Femur (tissue), 1 donor: ENCODE data around the gene NAA35.
"Not testable (repeated sequence)": the region's sequence is repeated elsewhere in the genome, so short reads cannot be mapped to it uniquely, and the experiment has no call there.

Source experiments
- DNase-seq: peaks from one replicate; pipeline ENCODE4 v3.0.0-alpha.2; 2017

The NAA35 gene

DNA sequence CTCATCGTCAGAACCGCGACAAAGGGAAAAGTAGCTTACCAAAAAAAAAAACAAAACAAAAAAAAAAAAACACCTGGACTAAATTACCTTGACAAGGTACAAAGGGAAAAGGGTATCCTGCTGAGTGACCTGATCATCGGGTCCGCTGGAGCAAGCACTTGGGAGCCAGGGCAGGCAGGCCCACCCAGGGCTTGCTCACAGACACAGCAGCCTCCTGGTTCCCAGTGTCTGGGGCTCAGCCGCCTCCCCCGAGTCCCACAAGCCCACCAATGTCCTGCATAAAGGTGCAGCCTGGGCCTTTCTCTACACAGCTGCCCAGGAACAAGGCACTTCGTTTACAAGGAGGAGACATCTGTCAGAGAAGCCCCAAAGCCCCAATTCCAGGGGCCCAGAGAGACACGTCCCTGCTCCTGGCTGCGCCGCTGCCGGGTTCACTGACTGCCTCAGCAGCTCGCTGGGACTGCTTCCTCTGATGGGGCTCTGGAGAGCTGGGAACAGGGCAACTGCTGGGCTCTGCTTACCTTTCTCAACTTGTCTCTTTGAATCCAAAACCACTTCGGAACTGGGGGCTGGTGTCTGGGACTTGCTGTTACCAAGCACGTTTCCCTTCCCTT is 95.0 kb downstream of the NAA35 start:
- DNase-seq: no peak

DNA sequence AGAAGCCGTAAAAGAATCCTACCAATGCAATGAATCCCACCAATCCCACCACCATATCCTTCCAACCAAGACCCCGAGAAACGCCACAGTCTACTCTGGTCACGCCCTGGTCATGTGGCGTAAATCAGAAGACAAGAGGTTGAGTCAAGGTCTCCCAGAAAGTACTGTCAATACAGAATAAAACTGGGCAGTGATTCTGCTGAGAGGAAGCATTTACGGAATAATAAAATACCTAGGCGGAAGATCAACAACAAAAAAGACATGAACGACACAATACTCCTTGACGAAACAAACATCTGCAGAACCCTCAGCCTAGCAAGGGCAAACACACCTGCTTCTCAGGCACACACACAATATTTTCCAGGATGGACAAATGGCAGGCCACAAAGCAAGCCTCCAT is 95.6 kb downstream of the NAA35 start:
- no peak for DNase-seq

DNA sequence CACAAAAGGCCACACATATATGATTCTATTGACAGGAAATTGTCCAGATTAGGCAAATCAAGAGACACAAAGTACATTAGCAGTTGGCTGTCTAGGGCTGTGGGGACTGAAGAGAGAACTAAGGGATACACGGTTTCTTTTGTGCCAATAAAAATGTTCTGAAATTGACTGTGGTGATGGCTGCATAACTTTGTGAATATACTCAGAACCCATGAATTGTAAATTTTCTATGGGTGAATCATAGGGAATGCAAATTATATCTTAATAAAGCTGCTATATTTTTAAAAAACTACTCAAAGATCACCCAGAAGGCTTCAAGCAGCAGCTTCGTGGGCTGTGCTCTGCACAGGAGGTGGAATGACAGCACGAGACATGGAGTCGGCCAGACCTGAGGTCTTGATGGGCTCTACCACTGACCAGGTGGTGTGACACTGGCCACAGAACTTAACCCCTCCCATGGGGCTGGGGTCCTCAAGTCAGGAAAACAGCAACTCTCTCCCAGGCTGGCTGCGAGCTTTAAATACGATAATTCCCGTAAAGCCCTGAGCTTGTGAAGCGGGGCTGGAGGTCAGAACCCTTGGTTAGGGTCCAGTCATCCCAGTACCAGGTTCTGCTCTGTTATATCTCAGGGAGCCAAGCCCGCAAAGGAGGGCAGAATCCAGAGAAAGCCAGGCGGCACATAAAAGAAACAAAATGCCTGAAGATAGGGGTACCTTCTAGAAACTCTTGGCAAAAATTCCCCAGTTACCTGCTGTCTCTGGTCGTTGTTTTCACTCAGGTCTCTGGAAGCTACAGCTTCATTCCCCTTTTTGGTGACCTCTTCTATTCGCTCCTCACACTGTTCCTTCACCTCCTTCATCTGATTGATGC is 99.3 kb downstream of the NAA35 start:
- no peak for DNase-seq

DNA sequence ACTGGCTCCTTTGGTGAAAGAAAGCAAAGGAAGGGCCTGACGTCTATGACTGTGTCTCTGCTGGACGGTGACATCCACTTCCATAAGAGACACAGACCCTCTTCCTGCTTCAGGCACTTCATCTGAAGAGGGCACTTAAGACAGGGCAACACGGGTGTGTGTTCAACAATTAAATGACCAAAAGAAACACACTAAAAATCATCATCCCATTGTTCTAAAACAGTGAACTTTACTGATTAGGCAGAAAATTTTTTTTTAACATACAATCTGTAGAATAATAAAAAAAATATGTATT is 99.9 kb downstream of the NAA35 start:
- DNase-seq: no peak

DNA sequence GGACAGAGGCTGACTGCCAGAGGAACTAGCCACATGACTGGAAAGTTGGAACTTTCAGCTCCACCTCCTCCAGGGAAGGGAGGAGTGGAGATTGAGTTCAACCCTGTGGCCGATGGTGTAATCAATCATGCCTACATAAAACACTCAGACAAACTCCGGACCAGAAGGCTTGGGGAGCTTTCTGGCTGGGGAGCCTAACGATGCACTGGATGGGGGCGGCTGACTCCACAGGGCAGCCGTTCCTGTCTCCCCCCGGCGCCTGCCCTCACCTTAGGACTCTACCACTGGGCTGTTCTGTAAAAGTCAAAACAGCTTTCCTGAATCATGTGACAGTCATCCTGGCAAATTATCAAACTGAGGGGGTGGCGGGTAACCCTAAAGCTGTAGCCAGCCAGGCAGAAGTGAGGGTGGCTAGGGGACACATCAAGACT is 100.4 kb downstream of the NAA35 start:
- DNase-seq: no peak

DNA sequence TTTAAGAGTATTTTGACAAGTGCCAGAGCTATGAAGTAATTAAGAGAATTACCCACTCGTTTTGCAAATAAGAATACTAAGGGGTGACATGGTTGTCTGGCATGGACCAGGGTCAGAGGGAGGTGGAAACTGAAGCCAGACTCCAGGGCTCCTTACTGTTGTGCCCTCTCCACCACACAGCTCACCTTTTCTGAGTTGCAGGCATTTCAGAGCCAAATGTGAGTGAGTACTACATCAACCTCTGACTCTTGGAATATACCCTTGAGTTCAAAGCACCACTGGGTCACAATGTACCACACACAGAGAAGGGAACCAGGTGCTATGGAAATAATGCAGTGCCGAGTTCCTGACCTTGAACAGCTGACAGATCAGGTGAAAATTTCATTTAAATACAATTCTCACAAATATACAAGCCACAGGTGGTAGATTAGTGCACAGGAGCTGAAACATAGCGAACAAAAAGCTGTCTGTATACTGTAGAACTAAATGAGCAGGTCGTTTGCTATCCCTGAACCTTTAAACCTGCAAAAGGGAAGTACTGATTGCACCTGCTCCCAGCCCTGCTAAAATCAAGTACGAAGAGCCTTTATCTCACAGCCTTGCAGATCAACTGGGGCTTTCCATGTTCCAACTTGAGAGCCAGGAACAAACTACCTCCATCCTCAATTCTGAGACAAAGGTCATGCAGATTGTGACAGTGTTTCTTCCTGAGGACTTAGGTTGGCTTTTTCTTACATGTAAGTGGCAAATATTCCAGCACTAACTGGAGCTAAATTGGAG is 101.4 kb downstream of the NAA35 start:
- no peak for DNase-seq

DNA sequence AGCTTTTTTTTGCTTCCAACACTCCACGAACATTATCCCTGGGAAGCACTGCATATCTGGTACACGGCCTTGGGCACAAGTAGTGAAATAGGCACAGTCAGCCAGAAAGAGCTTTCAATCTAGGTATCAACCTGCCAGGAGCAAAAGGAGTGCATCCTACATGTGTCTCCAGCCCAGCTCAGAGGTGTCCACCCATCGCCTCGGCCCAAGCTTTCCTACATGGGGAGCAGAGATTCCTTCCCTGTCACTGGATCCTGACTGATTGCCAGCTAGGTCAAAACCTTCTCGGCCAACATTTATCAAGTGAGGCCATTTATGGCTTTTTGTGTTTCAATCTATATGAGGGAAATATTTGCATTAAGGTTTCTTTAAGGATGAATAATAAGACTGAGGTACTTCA is 102.6 kb downstream of the NAA35 start:
- DNase-seq: no peak

DNA sequence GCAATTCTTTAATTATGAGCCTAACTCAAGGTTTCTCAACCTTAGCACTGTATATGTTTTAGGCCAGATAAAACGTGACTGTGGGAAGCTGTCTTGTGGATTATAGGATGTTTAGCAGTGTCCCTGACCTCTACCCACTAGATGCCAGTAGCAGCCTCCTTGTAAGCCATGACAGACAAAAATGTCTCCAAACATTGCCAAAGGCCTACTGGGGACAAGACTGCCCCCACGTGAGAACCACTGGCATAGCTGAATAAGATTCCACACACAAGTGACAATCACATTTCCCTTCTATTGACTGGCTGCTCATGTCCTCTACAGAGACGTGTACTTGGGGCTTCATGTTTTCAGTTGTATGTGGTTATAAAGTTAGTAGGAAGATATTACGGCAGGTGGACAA is 103.1 kb downstream of the NAA35 start:
- no peak for DNase-seq

DNA sequence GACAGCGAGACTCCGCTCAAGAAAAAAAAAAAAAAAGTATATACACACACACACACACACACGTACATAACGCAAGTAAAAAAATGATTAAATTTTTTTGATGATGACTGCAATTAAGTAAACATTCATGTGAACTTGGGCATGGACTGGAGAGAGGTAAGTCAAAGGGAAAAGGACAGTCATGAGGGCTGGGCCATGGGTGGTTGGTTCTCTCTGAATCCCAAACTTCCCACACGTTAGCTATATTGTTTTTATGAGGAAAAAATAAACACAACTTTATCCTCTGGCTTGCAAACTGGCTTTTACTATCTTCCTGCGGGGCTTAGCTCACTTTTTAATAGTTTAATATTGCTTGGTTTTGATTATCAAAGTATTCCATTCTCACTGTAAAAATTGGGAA is 104.7 kb downstream of the NAA35 start:
- DNase-seq: no peak

DNA sequence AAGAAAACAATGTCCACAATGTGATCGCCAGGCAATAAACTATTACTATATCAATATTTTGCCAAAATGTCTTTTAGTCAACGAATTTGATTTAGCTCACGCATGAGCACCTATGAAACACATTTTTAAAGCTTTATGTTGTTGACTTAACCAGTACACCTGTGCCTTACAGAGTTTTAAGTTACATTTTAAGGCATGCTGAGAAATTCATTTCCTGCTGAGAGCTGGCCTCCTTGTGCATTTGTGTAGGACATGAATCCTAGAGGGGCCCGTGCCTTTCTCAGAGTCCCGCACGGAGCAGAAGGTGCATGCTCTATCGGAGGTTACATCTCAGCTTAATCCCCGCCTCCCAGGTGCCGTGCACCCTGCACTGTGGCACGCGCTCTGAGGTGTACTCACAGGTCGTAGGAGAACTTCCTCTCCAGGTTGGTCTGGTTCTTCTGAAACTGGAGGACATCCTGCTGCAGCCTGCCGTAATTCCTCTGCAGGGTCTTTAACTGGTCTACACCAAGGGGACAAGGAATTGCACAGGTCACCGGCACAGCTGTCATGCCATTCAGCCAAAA is 105.2 kb downstream of the NAA35 start:
- no peak for DNase-seq

DNA sequence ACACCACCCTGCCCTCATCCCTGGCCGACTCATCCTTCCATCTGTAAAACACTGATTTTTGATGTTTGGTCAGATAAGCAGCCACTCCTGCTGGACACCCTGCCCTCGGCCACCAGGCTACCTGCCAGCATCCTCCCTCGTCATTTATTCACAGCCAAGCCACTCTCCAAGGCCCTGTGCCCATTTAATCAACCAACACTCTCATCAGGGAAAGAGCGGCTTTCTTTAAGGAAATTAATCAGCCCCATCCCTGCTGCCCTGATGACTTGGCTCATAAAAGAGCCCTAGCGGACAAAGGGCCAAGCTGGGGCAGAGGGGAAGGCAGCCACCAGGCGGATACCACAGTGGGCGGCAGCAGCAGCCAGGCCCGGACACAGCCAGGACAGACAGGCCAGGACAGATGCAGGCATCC is 106.0 kb downstream of the NAA35 start:
- DNase-seq: no peak

DNA sequence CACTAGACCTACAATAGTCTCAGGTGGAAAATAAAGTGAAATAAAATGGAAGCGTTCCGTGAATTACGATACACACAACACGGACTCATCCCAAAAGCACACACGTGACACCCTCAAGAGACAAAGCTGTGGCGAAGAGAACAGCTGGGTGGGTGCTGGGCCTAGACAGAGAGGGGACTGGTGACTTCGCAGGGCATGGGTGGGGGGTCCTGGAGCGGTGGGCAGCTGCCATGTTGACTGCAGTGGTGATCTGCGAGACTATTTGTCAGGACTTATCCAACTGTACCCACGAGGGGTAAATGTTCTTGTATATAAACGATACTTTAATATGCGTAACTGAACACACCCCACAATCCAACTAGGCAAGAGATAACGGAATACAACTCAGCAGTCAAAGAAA is 106.4 kb downstream of the NAA35 start:
- DNase-seq: no peak

DNA sequence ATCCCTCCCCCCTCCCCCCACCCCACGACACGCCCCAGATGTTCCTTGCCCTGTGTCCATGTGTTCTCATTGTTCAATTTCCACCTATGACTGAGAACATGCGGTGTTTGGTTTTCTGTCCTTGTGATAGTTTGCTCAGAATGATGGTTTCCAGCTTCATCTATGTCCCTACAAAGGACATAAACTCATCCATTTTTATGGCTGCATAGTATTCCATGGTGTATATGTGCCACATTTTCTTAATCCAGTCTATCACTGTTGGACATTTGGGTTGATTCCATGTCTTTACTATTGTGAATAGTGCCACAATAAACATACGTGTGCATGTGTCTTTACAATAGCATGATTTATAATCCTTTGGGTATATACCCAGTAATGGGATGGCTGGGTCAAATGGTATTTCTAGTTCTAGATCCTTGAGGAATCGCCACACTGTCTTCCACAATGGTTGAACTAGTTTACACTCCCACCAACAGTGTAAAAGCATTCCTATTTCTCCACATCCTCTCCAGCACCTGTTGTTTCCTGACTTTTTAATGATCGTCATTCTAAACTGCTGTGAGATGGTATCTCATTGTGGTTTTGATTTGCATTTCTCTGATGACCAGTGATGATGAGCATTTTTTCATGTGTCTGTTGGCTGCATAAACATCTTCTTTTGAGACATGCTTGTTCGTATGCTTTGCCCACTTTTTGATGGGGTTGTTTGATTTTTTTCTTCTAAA is 107.2 kb downstream of the NAA35 start:
- DNase-seq: not testable (repeated sequence)

DNA sequence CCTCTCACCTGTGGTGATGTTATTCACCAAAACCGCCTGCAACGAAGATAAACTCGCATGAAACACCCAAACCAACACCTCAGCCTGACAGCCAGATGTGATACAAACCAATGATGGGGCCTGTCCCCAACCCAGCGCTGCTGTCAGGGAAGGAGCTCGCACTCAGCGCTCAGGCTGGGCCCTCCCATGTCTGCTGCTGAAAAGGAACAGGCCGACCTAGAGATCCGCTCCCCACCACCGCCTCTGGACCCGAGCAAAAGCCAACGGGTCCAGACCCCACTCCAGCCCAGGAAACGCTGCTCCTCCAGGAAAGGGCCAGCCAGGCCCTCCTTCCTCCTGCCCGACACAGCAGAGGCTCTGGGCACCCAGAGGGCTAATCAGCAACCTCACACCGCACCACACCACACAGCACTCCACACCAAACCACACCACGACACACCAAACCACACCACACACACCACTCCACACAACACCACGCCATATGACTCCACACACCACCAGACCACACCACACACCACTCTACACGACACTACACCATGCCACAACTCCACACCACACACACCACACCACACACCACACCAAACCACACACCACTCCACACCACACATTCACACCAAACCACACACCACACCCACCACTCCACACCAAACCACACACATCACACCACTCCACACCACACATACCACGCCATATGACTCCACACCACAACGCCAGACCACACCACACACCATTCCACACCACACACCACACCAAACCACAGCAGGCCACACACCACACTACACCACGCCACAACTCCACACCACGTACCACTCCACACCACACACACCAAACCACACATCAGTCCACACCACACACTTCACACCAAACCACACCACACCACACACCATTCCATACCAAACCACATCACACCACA is 111.9 kb downstream of the NAA35 start:
- no peak for DNase-seq

DNA sequence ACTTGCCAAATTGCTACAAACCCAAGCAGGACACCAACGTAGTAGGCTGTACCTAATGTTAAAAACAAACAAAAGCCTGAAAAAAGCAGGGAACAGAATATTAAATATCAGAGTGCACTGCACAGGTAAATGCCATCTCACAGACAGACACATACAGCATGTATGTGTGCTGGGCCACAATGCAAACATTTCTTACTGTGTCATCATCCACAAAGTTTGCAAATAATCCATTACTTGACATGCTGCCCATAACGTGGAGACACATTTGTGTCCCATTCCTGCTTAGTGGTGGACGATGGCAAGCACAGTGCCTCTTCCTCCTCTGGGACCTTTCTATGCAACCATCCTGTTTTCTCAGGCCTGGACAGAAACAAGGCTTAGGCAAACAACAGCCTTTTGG is 113.7 kb downstream of the NAA35 start:
- no peak for DNase-seq

DNA sequence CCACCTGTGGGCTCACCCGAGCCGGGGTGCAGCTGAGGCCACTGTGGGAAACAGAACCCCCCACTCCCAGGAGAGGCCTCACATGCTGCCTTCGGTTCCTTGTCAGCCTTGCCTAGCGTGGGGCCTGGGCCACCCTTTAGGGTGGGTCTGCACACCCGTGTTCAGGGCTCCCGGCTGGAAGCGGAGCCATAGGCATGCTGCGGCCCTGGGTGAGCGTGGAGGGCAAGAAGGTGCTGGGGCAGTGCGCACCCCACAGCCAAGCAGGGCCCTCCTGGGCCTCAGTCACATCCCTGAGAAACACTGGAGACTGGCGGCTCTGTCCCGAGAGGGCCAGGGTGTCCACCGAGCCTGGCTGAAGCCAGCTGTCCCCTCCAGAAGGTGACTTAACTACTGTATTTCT is 116.5 kb downstream of the NAA35 start:
- DNase-seq: no peak

DNA sequence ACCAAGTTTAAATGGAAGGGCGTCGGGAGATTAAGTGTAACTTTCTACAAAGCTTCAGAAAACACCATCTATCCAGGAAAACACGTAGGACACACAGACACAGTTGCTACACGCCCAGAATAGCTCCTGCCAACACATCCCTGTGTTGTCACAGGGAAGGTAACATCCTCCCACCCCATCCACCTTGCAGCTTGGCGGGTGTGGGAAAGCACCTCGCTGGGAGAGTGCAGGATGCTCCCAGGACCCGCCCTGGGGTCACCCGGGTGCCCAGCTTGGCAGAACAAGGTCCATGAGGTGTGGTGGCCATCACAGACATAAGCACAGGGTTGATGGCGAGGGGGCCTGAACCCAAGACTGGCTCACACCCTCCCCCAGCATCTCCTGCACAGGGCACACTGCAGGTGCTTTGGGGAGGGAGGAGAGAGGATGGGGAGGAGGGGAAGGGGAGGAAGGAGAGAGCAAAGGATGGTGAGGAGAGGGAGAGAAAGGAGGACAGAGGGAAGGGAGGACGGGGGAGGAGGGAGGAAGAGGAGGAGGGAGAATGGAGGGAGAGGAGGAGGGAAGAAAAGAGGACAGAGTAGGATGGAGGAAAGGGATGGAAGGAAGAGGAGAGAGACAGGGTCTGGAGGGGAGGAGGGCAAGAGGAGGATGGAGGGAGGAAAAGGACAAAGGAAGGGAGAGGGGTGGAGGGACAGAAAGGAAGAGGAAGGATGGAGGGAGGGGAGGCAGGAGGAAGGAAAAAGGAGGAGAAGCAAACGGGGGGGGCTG is 121.2 kb downstream of the NAA35 start:
- no peak for DNase-seq

DNA sequence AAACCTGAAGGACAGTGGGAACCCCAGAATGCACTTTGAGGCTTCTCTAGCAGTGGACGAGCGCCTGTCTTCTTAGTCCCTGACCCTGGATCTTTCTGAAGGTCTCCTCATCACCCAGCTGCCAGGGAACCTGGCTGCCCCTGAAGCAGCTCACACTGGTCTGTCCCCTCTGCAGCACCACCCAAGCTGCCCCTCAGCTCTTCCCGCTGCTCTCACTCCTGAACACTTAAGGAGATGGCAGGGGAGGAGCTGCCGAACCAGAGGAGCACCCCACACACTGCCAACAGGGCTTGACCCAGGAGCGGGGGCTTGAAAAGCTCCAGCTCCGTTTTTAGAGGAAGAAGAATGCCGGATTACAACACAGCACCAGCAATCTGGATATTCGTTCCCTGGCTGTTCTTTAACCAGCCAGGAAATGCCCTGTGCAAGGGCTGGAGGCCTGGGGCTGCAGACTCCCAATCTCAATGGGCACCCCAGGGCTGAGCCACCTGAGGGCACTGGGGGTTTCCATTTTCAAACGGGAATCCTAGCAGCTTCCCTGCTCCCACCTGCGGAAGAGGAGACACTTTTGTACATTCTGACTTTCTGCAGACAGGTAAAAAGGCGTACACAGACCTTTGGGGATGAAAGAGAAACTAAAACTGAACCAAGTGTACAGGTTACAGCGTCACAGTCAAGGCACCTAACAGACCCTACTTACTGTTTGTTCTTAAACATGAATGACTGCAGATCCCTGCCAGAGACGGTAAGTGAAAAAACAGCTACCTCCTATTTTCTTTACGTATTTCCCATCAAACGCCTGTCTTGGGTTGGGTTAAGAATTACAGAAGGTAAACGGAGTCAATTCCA is 122.1 kb downstream of the NAA35 start:
- no peak for DNase-seq

DNA sequence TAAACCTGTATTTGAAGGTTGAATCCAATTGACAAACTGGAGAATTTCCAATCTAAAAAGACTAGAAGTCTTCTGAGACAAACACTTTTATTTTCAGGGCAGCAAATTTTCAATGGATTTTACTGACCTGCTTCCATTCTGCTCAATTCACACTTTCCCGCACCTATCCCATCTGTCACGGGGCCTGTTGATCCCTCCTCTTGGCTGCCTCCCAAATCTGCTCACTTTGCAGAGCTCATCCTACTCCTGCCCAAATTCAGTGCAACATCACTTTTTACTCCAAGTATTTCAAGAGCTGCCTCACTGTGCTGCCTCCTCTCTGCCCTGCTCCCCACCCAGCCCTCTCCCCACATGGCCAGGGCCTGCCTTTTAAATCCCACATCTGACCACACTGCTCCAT is 123.3 kb downstream of the NAA35 start:
- no peak for DNase-seq
